Stimulated activated CD4-positive, alpha-beta T cell treated with anti-CD3 and anti-CD28 coated beads, Interleukin-2, amount 100 ng/mL, for 48 hours (primary cell): ENCODE measurements around the gene TUFT1.

ENCODE experiments used
- DNase-seq, 2 donors: peaks; one replicate each; pipeline ENCODE4 v3.0.0-alpha.2; 2020

The TUFT1 gene

DNA sequence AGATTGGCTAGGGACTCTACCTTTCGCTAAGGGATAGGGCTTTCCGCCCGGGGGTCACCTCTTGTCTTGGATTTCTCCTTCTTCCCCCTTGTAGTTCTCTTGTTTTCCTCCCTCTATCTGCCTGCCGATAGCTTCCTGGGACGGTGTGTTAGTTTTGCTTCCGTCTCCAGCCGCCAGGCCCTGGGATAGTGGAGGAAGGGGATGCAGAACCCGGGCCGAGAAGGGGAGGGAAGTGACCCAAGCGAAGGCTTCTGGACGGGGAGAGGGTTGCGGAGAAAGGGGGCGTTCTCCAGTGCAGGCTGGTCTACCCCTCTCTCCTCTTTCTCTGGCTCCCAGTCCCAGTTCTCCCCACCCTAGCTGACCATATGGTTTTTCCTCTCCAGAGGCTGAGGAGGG, 871 bp downstream of the TUFT1 start:
- DNase-seq = peak in 1 of 2 donors; percentile 2

DNA sequence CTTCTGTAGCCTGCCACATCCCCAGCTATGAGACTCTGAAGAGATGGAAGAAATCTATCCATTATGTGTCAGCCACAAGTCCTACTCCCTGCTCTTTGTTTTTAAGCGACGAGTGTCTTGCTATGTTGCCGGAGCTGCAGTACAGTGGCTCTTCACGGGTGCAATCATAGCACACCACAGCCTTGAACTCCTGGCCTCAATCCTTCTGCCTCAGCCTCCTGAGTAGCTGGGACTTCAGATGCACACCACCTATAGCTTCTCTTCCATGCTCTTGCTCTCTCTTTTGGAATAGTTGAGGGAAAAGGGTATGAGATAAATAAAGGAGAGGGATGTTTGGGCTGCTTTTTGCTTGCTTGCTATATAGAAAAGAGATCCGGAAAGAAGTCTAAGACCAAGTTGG, 1.6 kb downstream of the TUFT1 start:
- DNase-seq = no peak

- no peak for DNase-seq
Measured at GRCh38 chr1:151542710-151543129, 2.6 kb downstream of the TUFT1 start.

DNA sequence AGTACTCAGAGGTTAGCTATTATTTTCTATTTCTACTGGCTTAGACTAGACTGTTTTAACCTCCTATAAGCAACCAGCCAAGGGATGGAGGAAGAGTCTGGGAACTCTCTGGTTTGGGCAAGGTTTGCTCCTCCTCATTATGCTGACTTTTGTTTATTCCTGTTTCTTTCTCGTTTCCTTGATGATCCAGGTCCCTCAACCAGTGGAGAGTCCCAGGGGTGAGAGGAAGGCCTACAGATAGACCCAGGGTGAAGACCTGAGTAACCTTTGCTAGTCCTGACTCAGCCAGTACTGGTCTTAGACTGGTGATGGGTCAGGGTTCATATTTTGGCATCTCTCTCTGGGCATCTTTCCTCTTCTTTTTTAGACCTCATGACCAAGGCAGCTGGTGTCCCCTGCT, 5.4 kb downstream of the TUFT1 start:
- DNase-seq = no peak

DNA sequence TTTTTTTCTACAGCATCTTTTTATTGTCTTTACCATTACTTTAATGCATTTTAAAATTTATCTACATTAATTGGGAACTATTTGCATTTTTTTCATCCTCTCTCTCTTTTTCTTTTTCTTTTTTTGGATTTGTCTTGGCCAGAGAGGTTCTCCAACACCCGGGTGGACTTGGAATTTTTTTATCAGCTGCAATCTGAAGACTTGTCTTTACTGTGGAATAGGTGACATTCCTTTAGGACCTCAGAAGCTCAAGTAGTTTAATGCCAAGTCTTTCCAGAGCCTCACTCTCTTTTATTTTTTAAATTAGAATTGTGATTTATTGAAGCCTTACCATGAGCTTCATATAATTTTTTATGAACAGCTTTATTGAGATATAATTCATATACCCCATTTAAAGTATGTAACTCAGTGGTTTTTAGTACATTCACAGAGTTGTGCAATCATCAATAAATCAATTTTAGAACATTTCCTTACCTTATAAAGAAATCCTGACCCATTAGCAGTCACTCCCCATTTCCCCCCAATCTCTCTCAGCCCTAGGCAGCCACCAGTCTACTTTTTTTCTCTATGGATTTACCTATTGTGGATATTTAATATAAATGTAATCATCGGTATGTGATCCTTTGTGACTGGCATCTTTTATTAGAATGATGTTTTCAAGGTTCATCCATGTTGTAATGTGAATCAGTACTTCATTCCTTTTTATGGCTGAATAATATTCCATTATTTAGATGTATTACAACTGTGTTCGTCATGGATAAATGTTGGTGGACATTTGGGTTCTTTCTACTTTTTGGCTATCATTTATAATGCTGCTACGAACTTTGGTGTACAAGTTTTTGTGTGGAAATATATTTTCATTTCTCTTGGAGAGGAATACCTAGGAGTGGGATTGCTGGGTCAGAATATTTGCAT, 6.2 kb downstream of the TUFT1 start:
- DNase-seq = no peak

DNA sequence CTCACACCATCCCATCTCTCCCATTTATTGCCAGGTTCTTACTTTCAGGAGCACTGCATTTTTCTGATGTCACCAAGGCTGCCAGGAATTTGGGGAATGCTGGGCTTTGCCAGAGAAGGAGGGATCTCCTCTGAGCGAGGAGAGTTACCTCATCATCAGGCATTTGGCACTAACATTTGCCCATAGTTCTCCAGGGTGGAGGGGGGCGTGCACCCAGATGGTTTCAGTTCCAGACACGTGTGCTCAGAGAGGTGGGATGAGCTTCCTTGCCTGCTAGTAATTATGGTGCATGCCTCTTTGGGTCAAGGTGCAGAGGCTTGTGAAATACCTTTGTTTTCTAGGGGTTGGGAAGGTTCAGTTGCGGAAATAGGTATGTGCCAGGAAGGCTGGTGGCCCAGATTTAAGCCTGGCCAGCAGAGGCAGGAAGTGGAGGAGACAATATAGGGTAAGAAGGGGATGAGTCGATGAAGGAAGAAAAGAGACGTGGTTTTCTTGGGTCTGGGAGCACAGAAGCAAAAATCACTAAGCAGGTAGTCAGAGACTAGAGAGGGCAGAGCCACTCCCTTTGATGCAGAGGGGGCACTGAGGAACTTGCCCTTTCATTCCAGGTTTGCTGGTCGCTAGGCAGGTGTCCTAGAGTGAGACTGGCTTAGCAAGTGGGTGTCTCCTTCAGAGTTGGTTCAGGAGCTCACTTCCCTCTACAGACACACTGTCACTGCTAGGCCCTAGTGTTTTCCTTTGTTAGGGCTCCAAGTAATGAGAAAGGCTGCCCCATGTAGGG, 7.2 kb downstream of the TUFT1 start:
- no peak for DNase-seq

- no peak for DNase-seq
Measured at GRCh38 chr1:151547900-151548230, 7.8 kb downstream of the TUFT1 start.

DNA sequence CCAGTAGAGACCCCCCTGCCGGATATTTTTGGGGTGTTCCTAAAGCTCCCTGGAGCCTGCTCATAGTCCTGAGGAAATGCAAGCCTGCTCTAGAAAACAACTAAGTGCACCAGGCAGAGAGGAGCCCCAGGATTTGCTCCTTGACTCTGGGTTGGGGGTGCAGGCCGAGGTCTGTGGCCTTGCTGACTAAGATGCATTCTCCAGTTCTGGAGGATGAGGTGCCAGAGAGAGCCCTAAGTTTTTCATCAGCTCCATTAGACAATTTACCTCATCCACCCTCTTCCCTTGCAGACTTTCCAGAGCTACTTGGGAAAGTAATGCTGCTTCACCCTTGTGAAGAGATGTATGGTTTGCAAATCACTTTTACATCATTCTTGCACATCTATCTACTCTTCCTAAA, 9.1 kb downstream of the TUFT1 start:
- DNase-seq = no peak

GRCh38 chr1:151553659-151554058, 13.6 kb downstream of the TUFT1 start:
- no peak for DNase-seq

DNA sequence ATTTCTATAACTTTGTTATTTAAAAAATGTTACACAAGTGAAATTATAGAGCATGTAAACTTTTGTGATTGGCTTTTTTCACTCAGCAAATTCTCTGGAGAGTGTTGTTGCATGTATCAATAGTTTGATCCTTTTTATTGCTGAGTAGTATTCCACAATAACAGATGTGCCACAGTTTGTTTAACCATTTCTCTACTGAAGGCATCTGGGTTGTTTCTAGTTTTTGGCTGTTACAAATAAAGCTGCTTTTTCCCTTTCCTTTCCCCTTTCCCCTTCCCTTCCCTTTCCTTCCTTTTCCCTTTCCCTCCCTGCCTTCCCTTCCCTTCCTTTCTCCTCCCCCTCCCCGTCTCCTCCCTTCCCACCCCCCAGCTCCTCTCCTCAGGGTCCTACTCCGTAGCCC, 15.9 kb downstream of the TUFT1 start:
- no peak for DNase-seq

DNA sequence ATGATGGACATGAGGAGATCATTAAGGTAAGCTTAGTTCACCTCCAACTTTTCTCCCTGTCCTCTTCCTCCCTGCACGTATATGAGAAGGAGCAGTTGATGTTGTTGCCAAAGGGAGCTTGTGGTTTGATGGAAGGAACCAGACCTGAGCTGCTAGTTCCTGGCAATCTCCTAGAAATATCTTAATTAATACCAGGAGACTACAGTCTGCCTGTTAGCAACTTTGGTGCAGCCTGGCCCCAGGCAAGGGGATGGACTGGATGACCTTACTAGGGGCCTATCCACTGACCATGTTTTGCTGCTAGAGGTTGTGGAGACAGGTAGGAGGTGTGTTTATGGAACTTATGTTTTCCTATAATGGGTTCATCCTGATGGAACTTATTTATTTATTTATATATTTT, 22.6 kb downstream of the TUFT1 start:
- no peak for DNase-seq

DNA sequence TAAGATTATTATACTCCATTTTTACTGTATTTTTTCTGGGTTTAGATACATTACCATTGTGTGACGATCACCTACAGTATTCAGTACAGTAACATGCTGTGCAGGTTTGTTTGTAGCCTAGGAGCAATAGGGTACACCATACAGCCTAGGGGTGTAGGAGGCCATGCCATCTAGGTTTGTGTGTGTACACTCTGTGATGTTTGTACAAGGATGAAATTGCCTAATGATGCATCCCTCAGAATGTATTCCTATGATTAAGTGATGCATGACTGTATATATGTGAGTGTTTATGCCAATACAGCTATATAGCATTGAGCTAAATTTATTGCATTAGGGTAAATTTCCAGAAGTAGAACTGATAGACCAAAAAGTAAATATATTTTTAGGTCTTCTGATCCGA, 23.3 kb downstream of the TUFT1 start:
- DNase-seq = no peak

DNA sequence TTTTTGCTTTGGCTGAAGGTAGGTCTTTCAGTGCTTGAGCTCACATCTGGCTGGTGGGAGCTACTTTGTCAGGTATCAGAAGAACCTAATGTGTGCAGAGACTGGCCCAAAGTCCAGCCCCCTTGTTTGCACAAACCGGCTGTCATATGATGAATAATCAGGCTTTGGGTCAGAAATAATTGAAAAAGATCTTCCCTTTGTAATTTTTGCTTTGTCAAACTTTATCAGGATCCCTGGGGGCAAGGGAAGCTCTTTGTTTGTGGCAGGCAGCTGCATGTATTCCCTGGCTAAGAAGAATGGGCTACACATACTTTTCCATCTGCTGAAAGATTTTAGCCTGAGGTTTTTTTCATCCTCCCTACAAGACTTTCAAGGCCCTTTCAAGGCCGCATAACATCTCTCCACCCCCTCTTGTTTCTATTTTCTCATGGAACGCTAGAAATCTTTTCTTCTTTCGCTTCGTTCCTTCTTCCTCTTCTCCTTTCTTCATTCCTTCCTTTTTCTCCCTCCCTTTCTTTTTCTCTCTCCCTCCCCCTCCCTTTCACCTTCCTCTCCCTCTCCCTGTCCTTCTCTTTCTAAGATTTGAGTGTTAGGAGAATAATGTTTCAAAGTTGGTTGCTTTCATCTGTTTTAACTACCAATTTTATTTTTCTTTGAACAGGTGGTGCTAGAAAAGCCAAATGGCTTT, 25.5 kb downstream of the TUFT1 start:
- DNase-seq = no peak

GRCh38 chr1:151568626-151569088, 28.5 kb downstream of the TUFT1 start:
- no peak for DNase-seq

- no peak for DNase-seq
Measured at GRCh38 chr1:151570819-151571218, 30.7 kb downstream of the TUFT1 start.

DNA sequence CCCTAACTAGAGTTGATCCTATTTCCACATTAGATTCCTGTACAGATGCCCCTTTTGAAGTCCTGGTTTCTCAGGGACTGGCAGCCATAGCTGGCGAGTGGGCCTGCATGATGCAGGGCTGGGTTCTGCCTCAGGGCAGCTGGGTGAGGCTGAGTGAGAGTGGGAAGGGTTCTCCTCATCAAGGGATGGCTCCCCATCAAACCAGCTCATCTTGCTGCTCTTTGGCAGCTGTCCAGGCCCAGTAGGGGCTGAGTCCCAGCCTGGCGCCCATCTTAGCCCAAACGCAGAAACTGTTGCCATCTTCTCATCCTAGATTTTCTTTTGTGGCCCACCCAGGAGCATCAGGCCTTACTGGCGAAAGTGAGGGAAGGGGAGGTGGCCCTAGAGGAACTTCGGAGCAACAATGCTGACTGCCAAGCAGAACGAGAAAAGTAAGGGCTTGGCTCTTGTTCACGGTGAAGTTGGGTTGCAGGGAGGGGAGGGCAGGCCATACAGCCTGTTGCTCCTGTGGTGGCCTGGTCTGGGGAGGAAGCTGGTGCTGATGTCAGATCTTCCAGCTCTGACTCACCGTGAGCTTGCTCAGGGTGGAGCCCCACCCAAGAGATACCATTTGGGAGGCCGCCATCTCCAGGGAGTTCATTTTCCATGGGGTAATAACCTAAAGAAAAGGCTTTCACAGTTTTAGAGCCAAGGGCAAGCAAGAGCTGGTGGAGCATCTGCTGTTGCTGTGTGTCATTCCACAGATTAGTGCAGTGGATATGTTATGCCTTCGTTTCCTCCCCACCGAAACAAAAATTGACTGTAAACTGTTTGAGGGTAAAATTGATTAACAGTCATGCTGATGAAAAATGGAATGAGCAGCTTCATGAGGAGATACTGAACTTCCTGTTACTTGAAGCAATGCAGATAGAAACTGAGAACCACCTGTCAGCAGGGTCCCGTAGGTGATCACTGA, 34.7 kb downstream of the TUFT1 start:
- no peak for DNase-seq

- DNase-seq = no peak
Measured at GRCh38 chr1:151577173-151577572, 37.1 kb downstream of the TUFT1 start.

- no peak for DNase-seq
Measured at GRCh38 chr1:151578941-151579340, 38.8 kb downstream of the TUFT1 start.

GRCh38 chr1:151579436-151580225, 39.5 kb downstream of the TUFT1 start:
- no peak for DNase-seq

- DNase-seq = no peak
Measured at GRCh38 chr1:151581451-151581850, 41.3 kb downstream of the TUFT1 start.

GRCh38 chr1:151581921-151582320, 41.8 kb downstream of the TUFT1 start:
- DNase-seq = no peak

DNA sequence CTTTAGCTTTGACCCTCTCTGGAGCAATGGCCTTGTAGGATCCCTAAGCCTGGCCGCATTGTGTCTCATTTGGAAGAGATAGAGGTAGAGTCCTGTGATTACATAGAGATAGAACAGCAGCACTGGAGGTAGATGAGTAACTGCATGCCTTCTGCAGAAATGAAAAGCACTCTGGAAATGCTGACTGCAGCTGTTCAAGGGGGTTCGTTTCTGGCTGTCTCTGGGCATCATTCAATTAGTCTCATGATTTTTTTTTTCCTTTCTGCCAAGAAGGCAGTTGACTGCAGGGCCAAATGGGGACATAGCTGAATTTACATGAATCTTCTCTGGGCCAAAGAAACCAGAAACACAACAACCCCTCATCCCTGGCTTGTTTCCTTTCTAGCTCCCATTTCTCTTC, 43.7 kb downstream of the TUFT1 start:
- DNase-seq = no peak
